Esophagus muscularis mucosa (tissue), 4 donors: ENCODE results near the gene PRLH. TPM values are rescaled to one million over a fixed set of nuclear protein-coding genes. Genes with fewer than 3 reads are reported as not detected.

Experiments
- DNase-seq: peaks from one replicate; pipeline ENCODE4 v3.0.0-alpha.2; 2017; ENCODE audit errors: extremely low spot score
- H3K27ac ChIP-seq, 4 donors: fragments of 200-600 bp; sonication (generic); replicated peaks in 1 of 4; 1 replicate in 3 of 4; 2 replicates in 1 of 4; pipeline ENCODE4 v1.5.1; 2016 to 2019; ENCODE audit warnings: mild to moderate bottlenecking in 1 of 4
- H3K27me3 ChIP-seq, 4 donors: fragments of 200-600 bp; sonication (generic); one replicate each; pipeline versions ENCODE4 v1.5.1 to v1.6.0; 2016 to 2019
- H3K36me3 ChIP-seq, 4 donors: fragments of 200-600 bp; sonication (generic); one replicate each; pipeline ENCODE4 v1.5.1; 2016 to 2019
- H3K4me1 ChIP-seq, 4 donors: fragments of 200-600 bp; sonication (generic); one replicate each; pipeline ENCODE4 v1.5.1; 2016 to 2019
- H3K4me3 ChIP-seq, 4 donors: fragments of 200-600 bp; sonication (generic); 1 replicate in 2 of 4; 2 replicates in 2 of 4; pipeline ENCODE4 v1.5.1; 2016 to 2019; ENCODE audit warnings: mild to moderate bottlenecking in 4 of 4, moderate library complexity in 1 of 4
- H3K9me3 ChIP-seq, 4 donors: fragments of 200-600 bp; sonication (generic); 1 replicate in 3 of 4; 2 replicates in 1 of 4; pipeline ENCODE4 v1.5.1; 2016 to 2019
- EP300 ChIP-seq: sonication (generic); formaldehyde crosslinking; IDR thresholded peaks from one replicate; pipeline ENCODE4 v1.6.1; 2017; ENCODE audit warnings: antibody characterized with exemption
- POLR2A ChIP-seq: fragments of 450-650 bp; IDR thresholded peaks from one replicate; pipeline ENCODE4 v1.6.1; 2017; ENCODE audit warnings: antibody characterized with exemption, moderate library complexity, mild to moderate bottlenecking, low read depth
- POLR2AphosphoS5 ChIP-seq, 2 donors: sonication (generic); formaldehyde crosslinking; IDR thresholded peaks; one replicate each; pipeline ENCODE4 v1.6.1; 2017; ENCODE audit warnings: antibody characterized with exemption in 2 of 2
- WGBS: methylation state at CpG from one replicate; pipeline ENCODE4 v1.1.5; 2018; 5-methylcytosine and 5-hydroxymethylcytosine counted together
- intact Hi-C: fragments of 100-400 bp; cut with DNase I; formaldehyde crosslinking; loops from one replicate; pipeline ENCODE4 v1.15.1; 2023
- total RNA-seq, 4 donors: library from RNA; depleted of rRNA; stranded (reverse); fragments of >200 nt; gene quantifications; one replicate each; pipeline versions ENCODE4 v1.1.0 to v1.2.1, GENCODE V29; 2016
- TF ChIP-seq, protein P1 (sequence below), 3 experiments: fragments of 200-600 bp in 2 of 3; fragments of 450-650 bp in 1 of 3; sonication (generic) in 2 of 3; IDR thresholded peaks; one replicate each; pipeline ENCODE4 v1.5.1; 2017 to 2019; ENCODE audit warnings: antibody characterized with exemption in 3 of 3, mild to moderate bottlenecking in 2 of 3, moderate library complexity in 1 of 3

PRLH gene
- total RNA-seq, 4 donors from 2014 or later: not detected

DNA sequence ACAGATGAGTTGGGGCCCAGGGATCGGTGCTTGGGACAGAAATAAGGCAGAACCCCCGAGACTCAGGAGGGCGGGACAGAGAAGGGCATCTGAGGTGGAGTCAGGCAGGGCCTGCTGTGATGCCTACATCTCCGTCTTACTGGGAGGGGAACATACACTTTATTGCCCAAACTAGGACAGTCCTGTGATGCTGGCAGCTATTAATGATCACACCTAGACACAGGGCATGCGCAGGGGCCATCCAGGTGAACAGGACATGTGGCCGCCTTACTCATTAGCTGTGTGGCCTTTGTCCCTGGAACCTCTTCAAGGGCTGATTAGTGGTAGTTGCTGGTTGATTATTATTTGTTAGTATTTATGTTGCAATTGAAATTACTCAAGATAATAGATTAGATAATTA lies 46.1 kb upstream of the PRLH start:
- intact Hi-C loops: no loop called here
- Histone ChIP-seq H3K27me3 (no peaks in the 10 kb centered on the region), H3K27ac (no peak overlapping the region), H3K9me3 (no peaks in the 10 kb centered on the region), H3K36me3 (no peaks in the 10 kb centered on the region), H3K4me3 (no peak overlapping the region), H3K4me1 (peaks cover 0 to 1% (median 0%) of the 10 kb centered on the region in 4 donors)
- DNase-seq: no peak
- WGBS: 94% methylated on average over 6 of the region's 6 CpGs
- TF ChIP-seq, protein P1, sequence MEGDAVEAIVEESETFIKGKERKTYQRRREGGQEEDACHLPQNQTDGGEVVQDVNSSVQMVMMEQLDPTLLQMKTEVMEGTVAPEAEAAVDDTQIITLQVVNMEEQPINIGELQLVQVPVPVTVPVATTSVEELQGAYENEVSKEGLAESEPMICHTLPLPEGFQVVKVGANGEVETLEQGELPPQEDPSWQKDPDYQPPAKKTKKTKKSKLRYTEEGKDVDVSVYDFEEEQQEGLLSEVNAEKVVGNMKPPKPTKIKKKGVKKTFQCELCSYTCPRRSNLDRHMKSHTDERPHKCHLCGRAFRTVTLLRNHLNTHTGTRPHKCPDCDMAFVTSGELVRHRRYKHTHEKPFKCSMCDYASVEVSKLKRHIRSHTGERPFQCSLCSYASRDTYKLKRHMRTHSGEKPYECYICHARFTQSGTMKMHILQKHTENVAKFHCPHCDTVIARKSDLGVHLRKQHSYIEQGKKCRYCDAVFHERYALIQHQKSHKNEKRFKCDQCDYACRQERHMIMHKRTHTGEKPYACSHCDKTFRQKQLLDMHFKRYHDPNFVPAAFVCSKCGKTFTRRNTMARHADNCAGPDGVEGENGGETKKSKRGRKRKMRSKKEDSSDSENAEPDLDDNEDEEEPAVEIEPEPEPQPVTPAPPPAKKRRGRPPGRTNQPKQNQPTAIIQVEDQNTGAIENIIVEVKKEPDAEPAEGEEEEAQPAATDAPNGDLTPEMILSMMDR (IDR thresholded peaks at IDR 0.05): no peak
- TF ChIP-seq POLR2A (no peak), POLR2AphosphoS5 (IDR thresholded peaks at IDR 0.05) (no peak), EP300 (no peak)

DNA sequence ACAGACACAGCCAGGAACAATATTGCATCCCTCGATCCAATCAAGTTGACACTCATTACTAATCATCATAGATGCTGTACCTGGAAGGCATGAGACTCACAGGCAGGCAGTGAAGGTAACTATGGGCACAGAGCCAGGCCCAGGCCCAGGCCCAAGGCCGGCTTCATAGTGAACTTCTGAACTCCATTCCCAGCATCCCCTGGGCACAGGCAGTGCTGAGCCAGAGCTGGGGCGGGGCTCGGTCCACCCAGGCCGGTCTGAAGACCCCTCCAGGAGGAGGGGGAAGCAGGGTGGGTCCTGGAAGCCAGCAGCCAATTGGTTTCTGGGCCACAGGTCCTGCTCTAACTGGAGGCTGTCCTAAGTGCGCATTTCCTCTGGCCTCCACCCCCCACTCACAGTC lies 41.7 kb upstream of the PRLH start:
- Histone ChIP-seq H3K36me3 (peaks cover 0 to 10% (median 0%) of the 10 kb centered on the region in 4 donors), H3K9me3 (no peaks in the 10 kb centered on the region), H3K27me3 (no peaks in the 10 kb centered on the region), H3K27ac (no peak overlapping the region), H3K4me3 (no peak overlapping the region), H3K4me1 (no peaks in the 10 kb centered on the region)
- TF ChIP-seq EP300: no peak
- no peak for TF ChIP-seq POLR2A
- no peak for TF ChIP-seq POLR2AphosphoS5 (IDR thresholded peaks at IDR 0.05)
- TF ChIP-seq, protein P1 (IDR thresholded peaks at IDR 0.05): no peak
- 79% methylated on average over 6 of the region's 6 CpGs for WGBS
- DNase-seq: no peak
- intact Hi-C loops: no loop called here

DNA sequence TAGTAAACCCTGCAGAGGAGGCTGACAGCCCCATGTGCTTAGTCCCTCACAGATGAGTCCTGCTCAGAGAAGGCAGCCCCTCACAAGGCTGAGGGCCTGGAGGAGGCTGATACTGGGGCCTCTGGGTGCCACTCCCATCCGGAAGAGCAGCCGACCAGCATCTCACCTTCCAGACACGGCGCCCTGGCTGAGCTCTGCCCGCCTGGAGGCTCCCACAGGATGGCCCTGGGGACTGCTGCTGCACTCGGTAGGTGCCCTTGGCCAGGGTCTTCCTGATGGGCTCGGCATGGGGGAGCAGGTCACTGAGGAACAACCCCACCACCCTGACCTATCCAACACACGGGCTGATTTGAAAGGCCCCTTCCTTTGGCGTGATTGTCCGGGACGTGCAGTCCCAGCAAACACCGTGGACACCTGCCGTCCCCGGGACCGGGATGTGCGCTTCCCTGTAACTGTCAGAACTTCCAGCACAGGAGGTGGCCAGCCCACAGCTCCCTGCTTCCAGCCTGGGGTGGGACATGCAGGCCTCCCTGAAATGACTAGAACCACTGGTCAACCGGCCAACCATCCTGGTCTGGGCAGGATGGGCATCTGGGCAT lies 40.7 kb upstream of the PRLH start:
- intact Hi-C loops: no loop called here
- Histone ChIP-seq H3K36me3 (peaks cover 0 to 10% (median 0%) of the 10 kb centered on the region in 4 donors), H3K9me3 (no peaks in the 10 kb centered on the region), H3K4me1 (no peaks in the 10 kb centered on the region), H3K27ac (no peak overlapping the region), H3K4me3 (no peak overlapping the region), H3K27me3 (no peaks in the 10 kb centered on the region)
- TF ChIP-seq, protein P1 (IDR thresholded peaks at IDR 0.05): no peak
- TF ChIP-seq POLR2AphosphoS5 (IDR thresholded peaks at IDR 0.05) (no peak), POLR2A (no peak), EP300 (no peak)
- 93% methylated on average over 12 of the region's 17 CpGs for WGBS
- DNase-seq: no peak

DNA sequence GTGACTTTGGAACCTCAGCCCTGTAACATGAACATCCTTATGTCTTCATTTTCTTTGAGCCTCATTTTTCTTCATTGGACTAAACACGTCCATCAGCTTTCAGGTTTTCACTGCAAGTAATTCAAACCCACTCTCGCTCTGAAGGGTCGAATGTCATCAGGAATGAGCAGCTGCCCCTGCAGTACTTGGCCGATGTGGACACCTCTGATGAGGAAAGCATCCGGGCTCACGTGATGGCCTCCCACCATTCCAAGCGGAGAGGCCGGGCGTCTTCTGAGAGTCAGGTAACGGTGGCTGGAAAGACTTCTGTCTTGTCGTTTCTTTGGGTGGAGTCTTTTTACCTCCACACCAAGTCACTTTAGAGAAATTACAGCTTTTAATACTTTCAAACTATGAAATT lies 39.1 kb upstream of the PRLH start:
- Histone ChIP-seq H3K4me1 (no peaks in the 10 kb centered on the region), H3K9me3 (no peaks in the 10 kb centered on the region), H3K27me3 (no peaks in the 10 kb centered on the region), H3K36me3 (peaks cover 0 to 10% (median 0%) of the 10 kb centered on the region in 4 donors), H3K4me3 (no peak overlapping the region), H3K27ac (no peak overlapping the region)
- WGBS: 88% methylated on average over 11 of the region's 11 CpGs
- intact Hi-C loops: no loop called here
- TF ChIP-seq EP300 (no peak), POLR2AphosphoS5 (IDR thresholded peaks at IDR 0.05) (no peak), POLR2A (no peak)
- TF ChIP-seq, protein P1 (IDR thresholded peaks at IDR 0.05): no peak
- DNase-seq: no peak

DNA sequence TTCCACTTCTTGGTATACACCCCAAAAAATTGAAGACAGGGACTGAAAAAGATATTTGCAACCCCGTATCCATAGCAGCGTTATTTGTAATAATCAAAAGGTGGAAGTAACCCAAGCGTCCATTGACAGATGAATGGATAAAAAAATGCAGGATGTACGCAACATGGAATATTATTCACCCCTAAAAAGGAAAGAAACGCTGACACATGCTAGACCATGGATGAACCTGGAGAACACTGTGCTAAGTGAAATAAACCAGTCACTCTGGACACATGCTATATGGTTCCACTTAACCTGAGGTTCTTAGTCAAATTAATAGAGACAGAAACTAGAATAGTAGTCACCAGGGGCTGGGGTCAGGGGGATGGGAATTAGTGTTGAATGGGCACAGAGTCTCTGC lies 38.6 kb upstream of the PRLH start:
- H3K9me3 ChIP-seq: no peaks in the 10 kb centered on the region
- TF ChIP-seq, protein P1 (IDR thresholded peaks at IDR 0.05): no peak
- TF ChIP-seq EP300: no peak
- TF ChIP-seq POLR2A: no peak
- no peak for TF ChIP-seq POLR2AphosphoS5 (IDR thresholded peaks at IDR 0.05)
- H3K36me3 ChIP-seq: peaks cover 0 to 10% (median 0%) of the 10 kb centered on the region in 4 donors
- H3K4me3 ChIP-seq: no peak overlapping the region
- H3K27me3 ChIP-seq: no peaks in the 10 kb centered on the region
- H3K4me1 ChIP-seq: no peaks in the 10 kb centered on the region
- WGBS: 95% methylated on average over 5 of the region's 5 CpGs
- DNase-seq: no peak
- intact Hi-C loops: no loop called here
- H3K27ac ChIP-seq: no peak overlapping the region
